Gastroesophageal sphincter (tissue), 4 donors: ENCODE measurements around the gene WWP2. TPM values are rescaled to one million over a fixed set of nuclear protein-coding genes. Genes with fewer than 3 reads are reported as not detected.

Experiments
- ATAC-seq: fragments of 150-250 bp; one replicate; pipeline ENCODE4 v1.9.1; 2016; ENCODE audit warnings: mild to moderate bottlenecking, moderate library complexity
- H3K27ac ChIP-seq, 4 donors: fragments of 200-600 bp; sonication (generic) in 3 of 4; 1 replicate in 3 of 4; 2 replicates in 1 of 4; pipeline ENCODE4 v1.5.1; 2016 to 2019
- H3K27me3 ChIP-seq: fragments of 200-600 bp; sonication (generic); one replicate; pipeline ENCODE4 v1.5.1; 2019
- H3K36me3 ChIP-seq, 2 donors: fragments of 200-600 bp; sonication (generic); one replicate each; pipeline ENCODE4 v1.5.1; 2019; ENCODE audit warnings: control low read depth in 1 of 2
- H3K4me1 ChIP-seq, 3 donors: fragments of 200-600 bp; sonication (generic); 1 replicate in 2 of 3; 2 replicates in 1 of 3; pipeline ENCODE4 v1.5.1; 2016 to 2019; ENCODE audit warnings: control low read depth in 2 of 3
- H3K4me3 ChIP-seq, 2 donors: fragments of 200-600 bp; sonication (generic); one replicate each; pipeline ENCODE4 v1.5.1; 2019; ENCODE audit warnings: mild to moderate bottlenecking in 1 of 2, moderate library complexity in 1 of 2
- H3K9me3 ChIP-seq, 3 donors: fragments of 200-600 bp; sonication (generic); one replicate each; pipeline ENCODE4 v1.5.1; 2017 to 2019; ENCODE audit warnings: control low read depth in 2 of 3
- EP300 ChIP-seq: sonication (generic); formaldehyde crosslinking; IDR thresholded peaks from one replicate; pipeline ENCODE4 v1.6.1; 2017; ENCODE audit warnings: antibody characterized with exemption, mild to moderate bottlenecking
- POLR2A ChIP-seq, 2 donors: fragments of 450-650 bp; IDR thresholded peaks; one replicate each; pipeline ENCODE4 v1.6.1; 2017; ENCODE audit warnings: antibody characterized with exemption in 2 of 2, mild to moderate bottlenecking in 2 of 2, moderate library complexity in 1 of 2
- POLR2AphosphoS5 ChIP-seq: sonication (generic); formaldehyde crosslinking; IDR thresholded peaks from one replicate; pipeline ENCODE4 v1.6.1; 2017; ENCODE audit warnings: antibody characterized with exemption
- WGBS, 2 donors: methylation state at CpG; one replicate each; pipeline ENCODE4 v1.1.5; 2018; ENCODE audit warnings: low coverage in 1 of 2; 5-methylcytosine and 5-hydroxymethylcytosine counted together
- total RNA-seq, 4 donors: library from RNA; depleted of rRNA; stranded (reverse); fragments of >200 nt; gene quantifications; one replicate each; pipeline ENCODE4 v1.1.0, GENCODE V29; 2016
- TF ChIP-seq, protein P1 (sequence below), 4 experiments: fragments of 200-600 bp in 2 of 4; fragments of 450-650 bp in 2 of 4; sonication (generic) in 1 of 4; IDR thresholded peaks; one replicate each; pipeline ENCODE4 v1.5.1; 2017 to 2019; ENCODE audit warnings: antibody characterized with exemption in 4 of 4, mild to moderate bottlenecking in 2 of 4, moderate library complexity in 2 of 4

The WWP2 gene
- total RNA-seq, 4 donors from 2014 or later, result 23.4 to 31.9 (median 28.8) TPM

- peaks cover 0 to 14% (median 0%) of the 10 kb centered on the region in 3 donors for H3K9me3 ChIP-seq
- no peaks in the 10 kb centered on the region for H3K27me3 ChIP-seq
- H3K36me3 ChIP-seq, result peaks cover 0 to 44% of the 10 kb centered on the region in 2 donors
- TF ChIP-seq EP300 (no peak), POLR2A (IDR thresholded peaks at IDR 0.05) (no peak), POLR2AphosphoS5 (no peak)
- TF ChIP-seq, protein P1, sequence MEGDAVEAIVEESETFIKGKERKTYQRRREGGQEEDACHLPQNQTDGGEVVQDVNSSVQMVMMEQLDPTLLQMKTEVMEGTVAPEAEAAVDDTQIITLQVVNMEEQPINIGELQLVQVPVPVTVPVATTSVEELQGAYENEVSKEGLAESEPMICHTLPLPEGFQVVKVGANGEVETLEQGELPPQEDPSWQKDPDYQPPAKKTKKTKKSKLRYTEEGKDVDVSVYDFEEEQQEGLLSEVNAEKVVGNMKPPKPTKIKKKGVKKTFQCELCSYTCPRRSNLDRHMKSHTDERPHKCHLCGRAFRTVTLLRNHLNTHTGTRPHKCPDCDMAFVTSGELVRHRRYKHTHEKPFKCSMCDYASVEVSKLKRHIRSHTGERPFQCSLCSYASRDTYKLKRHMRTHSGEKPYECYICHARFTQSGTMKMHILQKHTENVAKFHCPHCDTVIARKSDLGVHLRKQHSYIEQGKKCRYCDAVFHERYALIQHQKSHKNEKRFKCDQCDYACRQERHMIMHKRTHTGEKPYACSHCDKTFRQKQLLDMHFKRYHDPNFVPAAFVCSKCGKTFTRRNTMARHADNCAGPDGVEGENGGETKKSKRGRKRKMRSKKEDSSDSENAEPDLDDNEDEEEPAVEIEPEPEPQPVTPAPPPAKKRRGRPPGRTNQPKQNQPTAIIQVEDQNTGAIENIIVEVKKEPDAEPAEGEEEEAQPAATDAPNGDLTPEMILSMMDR (IDR thresholded peaks at IDR 0.05), result no peak
- no peak for ATAC-seq
- 92 to 100% methylated on average over 2 to 4 of the region's 4 CpGs for WGBS, 2 donors
- H3K4me3 ChIP-seq, result no peak overlapping the region
- no peak overlapping the region for H3K27ac ChIP-seq
- H3K4me1 ChIP-seq, result no peaks in the 10 kb centered on the region
Observed at GRCh38 chr16:69881141-69881540, 119.0 kb downstream of the WWP2 start.

- no peak for ATAC-seq
- TF ChIP-seq POLR2AphosphoS5, result no peak
- no peak for TF ChIP-seq EP300
- TF ChIP-seq, protein P1 (IDR thresholded peaks at IDR 0.05), result no peak
- no peak for TF ChIP-seq POLR2A (IDR thresholded peaks at IDR 0.05)
- 93 to 95% methylated on average over 5 of the region's 5 CpGs for WGBS, 2 donors
- Histone ChIP-seq H3K4me3 (no peak overlapping the region), H3K36me3 (peaks cover 0 to 29% of the 10 kb centered on the region in 2 donors), H3K4me1 (no peaks in the 10 kb centered on the region), H3K27ac (no peak overlapping the region), H3K27me3 (no peaks in the 10 kb centered on the region), H3K9me3 (no peaks in the 10 kb centered on the region)
Observed at GRCh38 chr16:69883744-69884143, 121.6 kb downstream of the WWP2 start.

- TF ChIP-seq POLR2A (IDR thresholded peaks at IDR 0.05), result no peak
- no peak for TF ChIP-seq EP300
- no peak for TF ChIP-seq POLR2AphosphoS5
- TF ChIP-seq, protein P1 (IDR thresholded peaks at IDR 0.05), result no peak
- H3K27me3 ChIP-seq, result no peaks in the 10 kb centered on the region
- ATAC-seq, result no peak
- no peaks in the 10 kb centered on the region for H3K9me3 ChIP-seq
- no peak overlapping the region for H3K4me3 ChIP-seq
- H3K27ac ChIP-seq, result no peak overlapping the region
- 89 to 100% methylated on average over 2 to 3 of the region's 3 CpGs for WGBS, 2 donors
- peaks cover 0 to 13% (median 0%) of the 10 kb centered on the region in 3 donors for H3K4me1 ChIP-seq
- peaks cover 0 to 39% of the 10 kb centered on the region in 2 donors for H3K36me3 ChIP-seq
Observed at GRCh38 chr16:69885722-69886121, 123.6 kb downstream of the WWP2 start.

- TF ChIP-seq, protein P1 (IDR thresholded peaks at IDR 0.05), result no peak
- TF ChIP-seq POLR2AphosphoS5, result no peak
- TF ChIP-seq EP300, result no peak
- TF ChIP-seq POLR2A (IDR thresholded peaks at IDR 0.05), result no peak
- no peak for ATAC-seq
- Histone ChIP-seq H3K27me3 (no peaks in the 10 kb centered on the region), H3K27ac (no peak overlapping the region), H3K36me3 (peaks cover 0 to 34% of the 10 kb centered on the region in 2 donors), H3K9me3 (no peaks in the 10 kb centered on the region), H3K4me3 (no peak overlapping the region), H3K4me1 (peaks cover 0 to 23% (median 0%) of the 10 kb centered on the region in 3 donors)
- WGBS, 2 donors, result 94 to 100% methylated on average over 2 to 5 of the region's 5 CpGs
Observed at GRCh38 chr16:69886726-69887125, 124.6 kb downstream of the WWP2 start.

DNA sequence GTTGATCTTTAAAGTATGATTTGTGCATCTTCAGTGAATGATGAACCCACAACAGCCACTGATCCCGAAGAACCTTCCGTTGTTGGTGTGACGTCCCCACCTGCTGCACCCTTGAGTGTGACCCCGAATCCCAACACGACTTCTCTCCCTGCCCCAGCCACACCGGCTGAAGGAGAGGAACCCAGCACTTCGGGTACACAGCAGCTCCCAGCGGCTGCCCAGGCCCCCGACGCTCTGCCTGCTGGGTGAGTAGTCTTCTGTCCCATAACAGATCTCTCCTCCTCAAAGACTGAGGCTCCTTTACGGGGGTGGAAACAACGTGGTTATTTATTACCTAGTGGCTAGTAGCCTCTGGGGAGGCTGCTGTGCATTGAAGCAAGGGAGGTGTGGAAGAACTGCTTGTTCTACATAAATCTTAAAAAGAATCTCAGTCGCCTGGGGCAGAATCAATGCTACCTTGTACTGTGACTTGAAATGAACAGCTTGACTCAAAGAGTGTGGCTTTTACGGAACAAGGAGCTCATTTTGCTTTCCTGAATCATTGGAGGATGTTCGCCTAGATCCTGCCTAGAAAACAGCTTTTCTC is 126.0 kb downstream of the WWP2 start:
- TF ChIP-seq, protein P1 (IDR thresholded peaks at IDR 0.05), result no peak
- no peak for TF ChIP-seq EP300
- TF ChIP-seq POLR2A (IDR thresholded peaks at IDR 0.05), result no peak
- TF ChIP-seq POLR2AphosphoS5, result no peak
- H3K36me3 ChIP-seq, result peaks cover 0 to 34% of the 10 kb centered on the region in 2 donors
- H3K4me1 ChIP-seq, result peaks cover 0 to 25% (median 0%) of the 10 kb centered on the region in 3 donors
- H3K27me3 ChIP-seq, result no peaks in the 10 kb centered on the region
- 93 to 100% methylated on average over 3 to 8 of the region's 15 CpGs for WGBS, 2 donors
- no peak for ATAC-seq
- H3K27ac ChIP-seq, result no peak overlapping the region
- no peak overlapping the region for H3K4me3 ChIP-seq
- no peaks in the 10 kb centered on the region for H3K9me3 ChIP-seq
